HuH-7.5 (cell line): ENCODE measurements around the gene CAPG.
"Not testable (repeated sequence)": the region's sequence is repeated elsewhere in the genome, so short reads cannot be mapped to it uniquely, and the experiment has no call there.

ENCODE experiments used
- DNase-seq: peaks from one replicate; pipeline ENCODE4 v3.0.0; 2011; ENCODE audit warnings: low spot score

CAPG gene

DNA sequence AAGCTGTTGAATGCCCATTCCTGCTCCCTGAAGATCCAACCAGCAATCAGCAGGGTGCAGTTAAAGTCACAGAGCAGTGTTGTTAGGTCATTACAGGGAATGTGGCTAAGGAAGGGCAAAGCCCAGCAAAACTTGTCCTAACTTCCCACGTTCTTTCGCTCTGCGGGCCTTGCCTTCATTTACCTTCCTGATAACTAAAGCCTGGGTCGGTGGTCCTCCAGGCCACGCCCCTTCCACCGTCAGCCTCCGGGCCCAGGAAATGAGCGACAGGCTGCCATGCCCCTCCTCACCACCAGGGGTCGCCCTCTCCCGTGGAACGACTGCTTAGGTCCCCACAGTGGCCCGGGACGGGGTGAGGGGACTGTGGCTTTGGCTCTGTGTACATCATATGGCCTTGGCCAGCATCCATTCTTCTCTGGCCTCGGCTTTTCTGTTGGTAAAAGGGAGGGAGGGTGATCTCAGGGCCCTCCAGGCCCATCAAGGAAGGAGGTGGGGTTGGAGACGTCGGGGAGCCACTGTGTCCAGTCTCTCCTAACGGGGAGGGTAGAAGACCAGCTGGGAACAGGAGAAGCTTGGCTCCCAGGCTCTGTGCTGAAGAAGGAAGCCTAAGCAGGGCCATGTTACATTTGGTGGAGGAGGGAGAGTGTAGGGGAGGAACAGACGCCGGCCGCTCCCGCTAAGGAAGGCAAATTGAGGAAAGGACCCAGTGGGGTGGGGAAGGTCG lies 10.5 kb upstream of the CAPG start:
- peak; percentile 94 for DNase-seq

DNA sequence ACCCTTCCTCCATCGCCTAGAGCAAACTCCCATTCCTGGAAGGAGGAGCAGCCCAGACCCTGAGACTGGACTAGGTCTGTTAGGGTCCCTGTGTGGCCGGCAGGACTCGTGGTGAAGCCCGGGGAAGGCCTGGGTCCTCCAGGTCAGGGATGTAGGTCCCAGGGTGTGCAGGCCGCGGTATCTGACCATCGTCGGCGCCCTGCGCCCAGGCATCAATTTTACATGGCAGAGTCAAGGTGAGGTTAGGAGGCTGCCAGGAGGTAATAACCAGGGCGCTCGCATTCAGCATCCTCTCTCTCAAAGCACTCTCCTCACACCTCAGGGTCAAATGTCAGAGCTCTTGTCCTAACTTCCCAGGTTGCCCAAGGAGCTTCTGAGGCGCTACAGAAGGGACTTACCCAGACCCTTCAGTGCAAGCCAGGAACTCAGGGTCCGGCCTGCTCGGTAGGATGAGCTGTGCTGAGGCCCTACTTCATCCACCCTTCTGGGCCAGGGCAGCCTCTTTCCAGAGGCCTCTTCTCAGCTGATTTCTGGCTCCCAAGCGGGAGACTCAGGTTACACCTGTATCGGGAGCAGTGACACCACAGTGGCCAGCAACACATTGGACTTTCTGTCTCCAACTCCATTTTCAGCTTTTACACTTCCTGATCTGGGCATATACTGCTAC lies 9.0 kb upstream of the CAPG start:
- DNase-seq: no peak

DNA sequence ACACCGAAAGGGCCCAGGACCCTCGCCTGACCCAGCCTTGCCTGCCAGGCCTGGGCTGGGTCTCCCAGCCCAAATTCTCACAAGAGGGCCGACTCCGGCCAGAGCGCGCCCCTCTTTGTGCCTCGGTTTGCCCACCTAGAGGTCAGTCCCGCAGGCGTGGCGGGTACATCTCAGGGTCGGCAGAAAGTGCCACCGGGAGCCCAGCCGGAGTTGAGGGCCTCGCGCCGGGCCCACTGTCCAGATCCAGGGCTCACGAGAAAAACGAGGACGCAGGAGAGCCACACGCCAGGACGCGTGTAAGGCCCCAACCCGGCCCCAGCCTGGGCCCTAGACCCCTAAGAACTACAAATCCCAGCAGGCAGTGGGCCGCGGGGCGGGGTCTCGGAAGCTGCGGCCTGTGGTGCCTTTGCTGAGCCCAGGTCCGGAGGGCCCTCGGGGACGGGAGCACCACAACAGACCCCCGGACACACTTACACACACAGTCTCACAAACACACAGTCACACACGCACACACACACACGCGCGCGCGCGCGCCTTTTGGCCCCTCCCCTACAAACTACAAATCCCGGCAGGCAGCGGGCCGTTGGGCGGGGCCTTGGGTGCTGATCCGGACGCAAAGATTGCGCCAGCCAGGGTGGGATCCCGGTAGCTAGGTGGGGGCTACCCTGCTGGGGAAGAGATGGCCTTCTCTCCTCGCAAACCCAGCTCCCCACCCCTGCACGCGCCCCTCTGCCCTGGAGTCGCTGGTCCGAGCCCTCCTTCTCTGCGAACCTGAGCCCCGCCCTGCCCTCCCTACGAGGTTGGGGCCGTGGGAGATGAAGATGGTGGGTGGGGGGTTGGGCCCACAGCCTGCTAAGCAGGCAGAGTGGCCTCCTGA lies 8.2 kb upstream of the CAPG start, which contains the start of gene SH2D6:
TSS of gene SH2D6 (plus strand) at position 583 of the 877 bp plus-strand sequence. CDS start 10,752 bp downstream, outside the sequence.
- peak; percentile 89 for DNase-seq

DNA sequence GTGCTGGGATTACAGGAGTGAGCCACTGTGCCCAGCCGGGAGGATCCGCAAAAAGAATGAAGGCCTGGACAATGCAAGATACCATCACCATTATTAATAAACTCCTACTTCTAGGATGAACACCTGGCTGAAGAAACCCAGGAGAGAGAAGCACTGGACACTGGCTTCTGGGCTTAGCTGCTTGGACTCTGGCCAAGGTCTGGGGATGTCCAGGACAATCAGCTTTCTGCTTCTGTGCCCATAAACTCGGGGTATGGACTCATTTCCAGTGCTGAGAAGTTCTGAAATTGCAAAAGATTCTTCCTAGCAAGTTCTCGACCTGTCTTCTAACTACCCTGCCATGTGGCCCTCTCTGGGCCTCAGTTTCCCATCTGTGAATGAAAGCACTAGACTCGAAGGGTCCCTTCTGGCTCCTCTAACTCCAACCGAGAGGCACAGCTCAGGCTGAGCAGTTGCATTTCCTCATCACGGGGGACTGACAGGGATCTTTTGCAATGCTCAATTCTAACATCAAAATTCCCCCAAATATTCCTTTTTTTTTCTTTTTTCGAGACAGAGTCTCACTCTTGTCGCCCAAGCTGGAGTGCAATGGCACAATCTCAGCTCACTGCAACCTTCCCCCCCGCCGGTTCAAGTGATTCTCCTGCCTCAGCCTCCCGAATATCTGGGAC lies 5.9 kb upstream of the CAPG start:
- no peak for DNase-seq

DNA sequence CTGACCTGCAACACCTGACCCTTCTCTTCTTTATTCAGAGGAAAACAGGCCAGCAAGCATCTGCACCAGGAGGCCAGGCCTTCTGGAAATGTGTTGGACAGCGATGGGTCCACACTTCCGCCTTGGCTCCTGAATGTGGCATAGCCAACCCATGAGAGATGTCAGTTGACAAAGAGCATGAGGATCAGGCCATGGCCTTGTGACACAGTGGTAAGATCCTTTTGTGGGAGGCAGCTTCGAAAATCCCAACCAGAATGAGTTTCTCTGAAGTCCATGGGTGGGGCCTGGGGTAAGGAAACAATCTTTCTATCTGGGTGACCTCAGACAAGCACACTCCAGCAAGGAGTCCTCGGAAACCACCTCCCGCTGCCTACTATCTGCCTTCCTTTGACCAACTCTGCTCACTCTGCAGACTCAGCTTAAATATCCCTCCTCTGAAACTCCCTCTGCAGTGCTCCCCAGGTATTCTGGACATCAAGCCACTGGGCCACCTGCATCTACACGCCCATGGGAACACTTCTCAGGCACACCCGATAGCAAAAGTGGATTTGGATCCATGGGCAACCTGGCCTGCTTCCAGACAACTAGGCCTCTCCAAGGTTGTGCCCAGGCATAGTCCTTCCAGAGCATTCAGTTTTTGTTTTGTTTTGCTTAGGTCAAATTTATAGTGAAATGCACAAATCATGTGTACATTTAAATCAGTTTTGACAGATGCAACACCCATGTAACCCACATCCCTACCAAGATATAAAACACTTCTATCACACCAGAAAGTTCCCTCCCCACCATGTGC lies 4.8 kb upstream of the CAPG start:
- DNase-seq: no peak

- DNase-seq: not testable (repeated sequence)
These were observed 4.2 kb upstream of the CAPG start for GRCh38 chr2:85414421-85414759.

- no peak for DNase-seq
These were observed 3.6 kb upstream of the CAPG start for GRCh38 chr2:85413592-85414420.

DNA sequence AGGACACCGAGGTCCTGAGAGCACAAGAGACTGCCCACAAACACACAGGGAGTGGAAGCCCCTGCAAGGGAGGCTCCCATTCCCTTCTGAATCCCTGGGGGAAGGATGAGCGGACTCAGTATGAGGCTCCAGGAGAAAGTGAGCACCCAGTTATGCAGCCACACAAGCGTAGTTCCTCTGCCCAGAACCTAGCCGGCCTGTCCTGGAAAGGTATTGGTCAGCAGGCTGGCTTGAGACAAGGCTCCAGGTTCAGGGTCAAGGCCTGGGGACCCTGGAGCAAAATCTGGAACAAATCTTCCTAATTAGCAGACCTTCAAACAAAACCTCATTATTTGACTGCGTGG lies 1.2 kb upstream of the CAPG start:
- DNase-seq: no peak

DNA sequence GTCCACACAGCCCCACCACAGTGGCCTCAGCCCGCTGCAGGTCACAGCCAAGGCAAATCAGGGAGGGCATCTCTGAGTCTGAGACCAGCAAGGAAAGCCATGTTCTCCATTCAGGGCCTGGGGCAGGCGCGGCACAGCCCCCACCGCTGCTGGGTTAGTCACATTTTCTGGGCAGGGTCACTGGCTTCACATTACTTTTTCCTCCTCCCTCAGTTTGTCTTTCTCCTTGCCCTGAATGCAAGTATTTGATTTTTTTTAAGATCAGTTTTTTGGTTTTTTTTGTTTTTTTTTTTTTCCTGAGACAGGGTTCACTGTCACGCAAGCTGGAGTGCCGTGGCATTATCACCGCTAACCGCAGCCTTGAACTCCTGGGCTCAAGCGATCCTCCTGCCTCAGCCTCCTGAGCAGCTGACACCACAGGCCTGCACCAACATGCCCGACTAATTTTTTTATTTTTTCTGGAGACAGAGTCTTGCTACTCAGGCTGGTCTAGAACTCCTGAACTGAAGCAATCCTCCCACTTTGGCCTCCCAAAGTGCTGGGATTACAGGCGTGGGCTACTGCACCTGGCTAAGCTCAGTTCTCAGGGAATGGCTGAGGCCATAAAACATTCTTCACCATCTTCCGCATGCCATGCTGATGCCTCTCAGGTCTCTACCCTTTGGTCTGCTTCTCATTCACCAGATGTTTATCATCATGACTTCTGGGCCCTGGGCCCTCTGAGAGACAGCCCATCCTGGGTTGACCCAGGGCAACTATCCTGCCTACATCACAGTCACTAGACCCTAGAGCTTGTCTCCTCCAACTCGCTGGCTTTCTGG lies 628 bp upstream of the CAPG start:
- DNase-seq: no peak

DNA sequence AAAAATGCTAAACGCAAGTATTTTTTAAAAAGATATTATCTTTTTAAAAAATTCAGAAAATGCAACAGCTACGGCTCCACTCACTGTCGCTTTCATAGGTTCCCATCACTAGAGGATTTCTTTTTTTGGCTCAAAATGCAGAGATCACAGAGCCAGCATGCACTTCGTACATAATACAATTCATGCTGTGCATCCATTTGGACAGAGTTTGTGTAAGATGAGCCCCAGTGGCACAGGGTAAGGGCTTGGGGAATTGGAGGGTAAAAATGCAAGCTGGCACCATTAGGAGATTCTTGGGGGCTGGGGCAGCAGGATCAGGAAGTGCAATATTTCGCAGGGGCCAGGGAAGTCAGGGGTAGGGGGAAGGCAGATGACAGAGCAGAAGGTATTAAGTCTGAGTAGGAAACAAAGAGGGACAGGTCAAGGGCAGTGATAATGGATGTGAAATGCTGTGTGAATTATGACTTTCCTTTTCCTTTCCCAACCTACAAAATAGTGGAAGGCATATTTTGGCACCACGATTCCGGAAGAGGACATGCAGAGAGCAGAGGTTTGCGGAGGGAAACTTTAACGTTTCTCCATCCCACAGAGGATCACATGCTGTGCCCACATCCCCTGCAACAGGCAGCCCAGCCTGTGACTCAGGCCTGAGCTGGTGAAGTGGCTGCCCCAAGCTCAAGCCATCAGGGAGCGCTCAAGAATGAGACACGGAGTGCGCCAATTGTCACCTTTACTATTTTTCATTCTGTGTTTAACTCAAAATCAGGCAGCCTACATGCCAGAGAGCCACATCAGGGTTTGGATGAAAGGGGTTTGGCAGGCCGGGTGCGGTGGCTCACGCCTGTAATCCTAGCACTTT lies 4.7 kb downstream of the CAPG start:
- DNase-seq: no peak

DNA sequence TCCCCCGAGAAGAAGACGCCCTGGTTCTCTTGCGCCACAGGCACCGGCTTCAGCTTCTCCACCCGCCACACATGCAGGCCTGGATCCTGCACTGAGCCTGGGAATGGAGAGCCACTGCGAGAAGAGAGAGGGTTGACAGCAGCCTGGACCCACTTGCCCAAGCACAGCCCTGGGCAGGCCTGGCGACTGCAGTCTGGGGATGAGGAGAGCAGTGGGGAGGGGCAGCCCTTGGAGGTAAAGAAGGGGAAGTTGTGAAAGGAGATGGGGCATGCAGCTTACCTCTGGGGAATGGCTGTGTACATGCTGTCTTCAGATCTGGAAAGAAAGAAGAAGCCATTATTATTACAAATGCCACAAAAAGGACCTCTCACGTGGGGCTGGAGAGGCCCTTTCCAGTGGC lies 8.3 kb downstream of the CAPG start:
- DNase-seq: no peak

- DNase-seq: no peak
These were observed 8.7 kb downstream of the CAPG start for GRCh38 chr2:85401464-85401805.

DNA sequence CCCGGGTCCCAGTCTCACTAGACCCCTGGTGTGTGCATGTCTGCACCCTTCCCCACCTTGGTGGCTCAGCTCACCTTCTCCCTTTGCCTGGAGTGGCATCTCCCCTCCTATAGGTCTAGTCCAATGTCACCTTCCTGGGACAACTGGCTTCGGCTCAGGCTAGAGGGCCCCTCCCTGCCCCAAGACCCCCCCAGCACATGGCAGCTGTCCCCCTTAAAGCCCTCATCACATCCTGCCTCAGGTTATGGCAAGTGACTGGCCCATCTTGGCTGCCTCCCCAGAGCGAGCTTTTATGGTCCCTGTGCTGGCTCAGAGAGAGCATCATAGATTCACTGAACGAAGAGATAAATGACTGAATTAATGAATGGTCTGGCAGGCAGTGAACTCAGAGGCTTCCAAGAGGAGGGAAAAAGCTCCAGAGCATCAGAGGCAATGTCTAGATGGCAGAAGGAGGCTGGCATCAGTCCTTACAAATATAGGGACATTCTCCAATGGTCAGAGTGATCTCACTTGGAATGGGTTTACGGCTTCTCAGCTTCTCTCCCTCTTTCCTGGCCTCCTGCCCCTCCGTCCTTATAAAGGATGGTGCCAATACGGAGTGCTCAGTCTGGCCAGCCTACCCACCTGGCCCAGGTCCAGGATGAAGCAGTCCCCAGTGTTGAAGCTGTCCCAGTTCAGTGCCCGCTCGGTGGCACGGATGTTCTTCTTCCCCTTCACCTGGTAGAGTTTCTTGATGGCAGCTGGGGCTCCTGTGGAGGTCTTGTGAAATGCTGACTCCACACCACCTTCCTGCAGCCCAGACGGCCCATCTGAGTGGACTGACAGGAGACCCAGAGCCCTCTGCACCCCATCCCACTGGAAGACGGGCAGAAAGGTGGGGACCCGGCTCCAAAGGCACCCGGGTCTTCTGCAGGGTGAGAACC lies 9.4 kb downstream of the CAPG start:
- DNase-seq: no peak

DNA sequence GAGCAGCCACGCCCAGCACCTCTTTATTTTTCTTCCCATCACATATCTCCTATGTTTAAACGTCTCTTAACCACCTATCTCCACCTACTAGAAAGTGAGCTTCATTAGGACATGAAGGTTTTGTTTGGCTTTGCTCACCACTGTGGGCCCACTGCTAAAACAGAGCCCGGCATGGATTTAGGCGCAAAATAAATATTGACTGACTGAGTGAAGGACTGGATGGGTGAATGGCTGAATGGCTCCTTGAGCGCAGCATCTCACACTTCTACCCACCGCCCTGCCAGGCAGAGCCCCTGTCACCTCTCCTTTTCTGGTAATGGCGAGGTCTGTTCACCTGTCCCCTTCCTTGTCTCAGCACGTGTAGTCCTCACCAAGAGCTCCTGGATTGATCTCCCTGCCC lies 10.1 kb downstream of the CAPG start:
- DNase-seq: no peak

DNA sequence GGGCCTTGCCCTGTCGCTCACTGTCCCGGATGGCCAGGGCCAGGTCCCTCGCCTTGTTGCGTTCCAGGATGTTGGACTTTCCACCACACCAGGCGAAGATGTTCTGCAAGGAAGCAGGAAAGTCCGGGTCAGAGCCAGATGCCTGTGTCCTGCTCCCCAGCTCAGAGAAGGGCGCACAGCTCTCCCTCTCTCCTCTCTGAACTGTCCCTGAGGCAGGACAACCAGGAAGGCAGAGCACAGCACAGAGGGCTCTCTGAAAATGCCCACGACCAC lies 11.0 kb downstream of the CAPG start:
- no peak for DNase-seq

DNA sequence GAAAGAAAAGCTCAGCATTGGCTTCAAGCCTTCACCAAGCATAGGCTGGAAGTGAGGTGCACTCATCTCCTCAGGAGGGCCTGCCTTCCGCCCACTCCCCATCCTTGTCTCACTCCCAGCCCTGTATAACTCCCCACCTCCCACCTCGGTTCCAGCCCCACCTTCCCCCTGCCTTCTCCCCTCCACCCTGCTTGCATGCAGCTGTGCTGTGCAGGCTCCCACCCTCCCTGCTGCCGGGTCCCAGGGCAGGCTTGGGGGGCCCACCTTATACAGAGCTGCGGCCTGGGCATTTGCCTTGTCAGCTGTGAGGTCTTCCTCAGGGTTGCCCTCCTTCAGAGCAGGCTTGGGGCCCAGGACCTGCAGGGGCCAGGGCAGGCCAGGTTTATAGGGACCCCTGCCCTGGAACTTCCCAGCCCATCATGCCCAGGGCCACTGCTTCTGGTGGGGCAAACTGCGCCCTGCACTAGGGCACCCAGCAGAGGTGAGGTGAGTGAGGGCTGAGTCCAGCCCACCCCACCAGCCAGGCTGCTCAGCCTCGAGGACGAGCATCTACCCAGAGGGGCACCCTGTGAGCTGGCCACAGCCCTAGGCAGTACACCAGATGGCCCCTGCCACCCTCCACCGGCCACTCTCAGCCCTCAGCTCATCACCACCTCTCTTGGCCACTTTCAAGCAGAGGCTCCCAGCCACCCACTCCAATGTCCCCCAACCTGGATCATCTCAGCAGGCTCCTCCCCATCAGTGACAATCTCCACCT lies 11.6 kb downstream of the CAPG start:
- DNase-seq: no peak

- DNase-seq: no peak
These were observed 12.2 kb downstream of the CAPG start for GRCh38 chr2:85397925-85398331.
